Measurements from ENCODE around the gene UBR3.
A peak's percentile ranks its signal among the peaks of the same experiment; 100 is the strongest.
"Not testable (repeated sequence)": the region's sequence is repeated elsewhere in the genome, so short reads cannot be mapped to it uniquely, and the experiment has no call there.

Gene UBR3

DNA sequence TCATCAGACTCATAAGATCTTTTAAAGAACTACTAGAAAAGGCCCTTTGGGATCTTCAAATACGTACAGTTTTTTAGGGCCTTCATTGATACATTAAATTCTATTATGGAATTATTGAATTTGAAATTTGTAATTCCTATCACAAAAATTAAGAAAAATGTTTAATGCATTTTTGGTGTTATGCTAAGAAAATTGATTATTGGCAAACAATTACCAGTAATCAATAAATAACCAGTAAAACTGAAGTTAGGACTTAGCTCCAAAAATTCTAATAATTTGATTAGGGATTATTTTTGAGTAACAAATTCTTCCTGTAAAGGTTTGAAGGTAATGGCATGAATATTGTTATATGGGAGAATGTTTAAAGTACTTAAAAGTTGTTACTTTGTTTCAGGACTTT, 119.3 kb downstream of the UBR3 start:
- no peak for DNase-seq

DNA sequence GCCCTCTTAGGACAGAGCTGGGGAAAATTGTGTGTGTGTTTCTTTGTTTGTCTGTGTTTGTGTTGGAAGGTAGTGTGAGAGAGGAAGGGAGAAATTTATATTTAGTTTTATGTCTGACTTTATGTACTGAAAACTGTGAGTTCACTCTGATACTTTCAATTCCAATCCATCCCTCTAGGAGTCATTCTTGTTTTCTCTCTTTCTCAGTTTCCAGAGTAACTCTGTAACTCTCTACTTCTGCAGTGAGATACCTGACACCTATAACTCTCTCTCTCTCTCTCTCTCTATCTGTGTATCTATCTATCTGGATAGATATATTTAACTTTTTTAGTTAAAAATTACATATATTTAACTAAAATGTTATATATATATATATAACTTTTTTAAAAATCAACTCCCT, 128.7 kb downstream of the UBR3 start:
- no peak for DNase-seq

DNA sequence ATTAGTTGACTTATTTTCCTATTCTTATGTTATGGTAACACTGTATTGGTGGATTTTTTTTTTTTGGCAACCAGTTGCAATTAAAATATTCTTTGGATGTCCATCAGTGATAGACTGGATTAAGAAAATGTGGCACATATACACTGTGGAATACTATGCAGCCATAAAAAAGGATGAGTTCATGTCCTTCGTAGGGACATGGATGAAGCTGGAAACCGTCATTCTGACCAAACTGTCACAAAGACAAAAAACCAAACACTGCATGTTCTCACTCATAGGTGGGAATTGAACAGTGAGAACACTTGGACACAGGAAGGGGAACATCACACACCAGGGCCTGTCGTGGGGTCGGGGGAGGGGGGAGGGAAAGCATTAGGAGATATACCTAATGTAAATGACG, 130.0 kb downstream of the UBR3 start:
- not testable (repeated sequence) for DNase-seq

DNA sequence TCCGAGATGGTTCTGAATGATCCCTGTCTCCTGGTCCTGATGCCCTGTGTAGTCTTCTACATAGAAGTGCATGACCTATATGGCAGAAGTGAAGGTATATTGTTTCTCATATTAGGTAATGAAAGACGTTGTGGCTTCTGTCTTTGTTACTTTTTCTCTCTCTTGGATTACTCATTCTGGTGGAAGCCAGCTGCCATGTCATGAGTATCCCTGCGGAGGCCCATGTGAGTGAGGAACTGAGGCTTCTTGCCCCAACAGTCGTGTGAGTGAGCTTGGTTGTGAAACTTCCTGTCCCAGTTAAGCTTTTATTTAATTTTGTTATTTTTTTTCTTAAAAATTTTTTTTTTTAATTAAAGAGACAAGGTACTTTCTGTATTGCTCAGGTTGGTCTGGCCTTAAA, 134.7 kb downstream of the UBR3 start:
- DNase-seq = peak; percentile 61

- no peak for DNase-seq
Observed at GRCh38 chr2:169963786-169964185, 136.5 kb downstream of the UBR3 start.

- no peak for DNase-seq
Observed at GRCh38 chr2:169964740-169965139, 137.5 kb downstream of the UBR3 start.

GRCh38 chr2:169965495-169965894, 138.2 kb downstream of the UBR3 start:
- peak; percentile 41 for DNase-seq

GRCh38 chr2:169966454-169966853, 139.2 kb downstream of the UBR3 start:
- DNase-seq = no peak

DNA sequence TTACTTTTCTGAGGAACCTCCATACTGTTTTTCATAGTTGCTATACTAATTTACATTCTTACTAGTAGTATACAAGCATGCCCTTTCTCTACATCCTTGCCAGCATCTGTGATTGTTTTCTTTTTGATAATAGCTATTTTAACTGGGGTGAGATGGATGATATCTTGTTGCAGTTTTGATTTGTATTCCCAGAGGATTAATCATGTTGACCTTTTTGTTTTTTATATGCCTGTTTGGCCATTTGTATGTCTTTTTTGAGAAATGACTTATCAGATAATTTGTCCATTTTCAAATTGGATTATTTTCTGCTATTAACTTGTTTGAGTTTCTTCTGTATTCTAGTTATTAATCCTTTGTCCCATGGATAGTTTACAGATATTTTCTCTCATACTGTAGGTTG, 141.5 kb downstream of the UBR3 start:
- no peak for DNase-seq

GRCh38 chr2:169975221-169975620, 148.0 kb downstream of the UBR3 start:
- no peak for DNase-seq

- no peak for DNase-seq
Observed at GRCh38 chr2:169976335-169976851, 149.1 kb downstream of the UBR3 start.

DNA sequence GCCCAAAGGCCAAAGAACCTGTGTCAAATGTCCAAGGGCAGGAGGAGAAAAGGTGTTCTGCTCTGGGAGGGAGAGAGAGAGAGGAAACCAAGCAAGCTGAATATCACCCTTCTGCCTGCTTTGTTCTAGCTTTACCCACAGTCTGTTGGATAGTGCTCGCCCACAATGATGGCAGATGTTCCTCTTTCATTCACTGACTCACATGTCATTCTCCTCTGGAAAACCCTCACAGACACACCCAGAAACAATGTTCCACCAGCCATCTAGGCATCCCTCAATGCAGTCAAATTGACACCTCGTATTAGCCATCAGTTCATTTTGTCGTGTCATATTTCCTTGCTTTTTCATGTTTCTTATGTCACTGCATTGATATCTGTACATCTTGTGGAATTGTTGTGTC, 150.3 kb downstream of the UBR3 start:
- no peak for DNase-seq

DNA sequence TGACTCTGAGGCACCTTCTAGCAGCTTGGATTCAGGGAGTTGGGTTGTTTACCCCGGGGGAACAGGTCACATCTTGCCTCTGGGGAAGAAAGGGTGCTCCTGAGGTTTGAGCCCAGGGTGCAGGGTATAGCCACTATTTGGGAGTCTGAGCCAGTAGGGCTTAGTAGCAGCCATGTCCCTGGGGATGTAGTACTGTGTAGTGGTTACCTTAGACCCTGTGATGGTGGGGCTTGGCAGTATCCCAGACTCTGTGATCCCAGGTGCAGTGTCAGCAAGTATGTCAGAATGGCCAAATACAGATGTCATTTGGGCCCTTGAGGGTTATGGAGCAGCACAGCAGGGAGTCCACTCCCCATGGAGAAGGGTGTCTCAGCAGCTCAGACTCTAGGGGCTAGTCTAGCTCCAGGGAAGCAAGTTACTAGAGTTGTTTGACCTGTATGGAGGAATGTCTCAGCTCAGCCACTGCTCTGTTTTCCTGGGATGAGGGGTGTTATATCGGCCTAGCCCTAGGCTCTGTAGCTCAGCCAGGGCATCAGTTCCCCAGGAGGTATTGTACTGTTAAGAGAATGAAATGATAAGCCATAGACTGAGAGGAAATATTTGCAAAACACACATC, 151.3 kb downstream of the UBR3 start:
- DNase-seq = no peak

- DNase-seq = no peak
Observed at GRCh38 chr2:169979025-169979424, 151.8 kb downstream of the UBR3 start.

DNA sequence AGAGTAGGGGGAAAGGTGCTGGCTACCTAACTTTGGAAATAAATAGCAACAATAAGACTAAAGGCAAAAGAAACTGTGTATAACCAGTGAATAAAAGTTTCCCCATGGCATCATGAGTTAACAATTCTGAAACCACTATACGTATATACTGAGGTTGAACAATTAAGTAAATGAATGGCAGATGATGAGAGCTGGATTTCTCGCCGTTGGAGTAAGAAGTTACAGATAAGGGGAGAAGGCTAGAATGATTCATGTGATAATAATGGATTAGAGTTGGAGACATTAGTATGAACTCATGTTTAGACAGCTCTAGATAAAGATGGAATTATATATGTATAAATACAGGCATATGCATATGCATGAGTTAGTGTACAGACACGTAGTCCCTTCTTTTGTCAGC, 152.7 kb downstream of the UBR3 start:
- DNase-seq = no peak

DNA sequence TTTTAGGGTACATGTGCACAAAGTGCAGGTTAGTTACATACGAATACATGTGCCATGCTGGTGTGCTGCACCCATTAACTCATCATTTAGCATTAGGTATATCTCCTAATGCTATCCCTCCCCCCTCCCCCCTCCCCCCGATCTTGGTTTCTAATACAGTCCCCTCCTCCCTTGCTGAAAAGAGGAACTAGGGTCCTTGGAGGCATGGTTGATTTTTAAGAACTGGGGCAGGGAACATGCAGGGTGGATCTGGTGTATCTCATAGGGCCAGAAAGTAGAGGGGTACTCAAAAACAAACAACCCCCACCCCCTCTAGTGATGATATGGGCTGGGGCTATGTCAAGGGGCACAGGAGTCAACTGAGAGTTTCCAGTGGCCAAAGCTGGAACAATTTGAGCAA, 153.4 kb downstream of the UBR3 start:
- DNase-seq = no peak

DNA sequence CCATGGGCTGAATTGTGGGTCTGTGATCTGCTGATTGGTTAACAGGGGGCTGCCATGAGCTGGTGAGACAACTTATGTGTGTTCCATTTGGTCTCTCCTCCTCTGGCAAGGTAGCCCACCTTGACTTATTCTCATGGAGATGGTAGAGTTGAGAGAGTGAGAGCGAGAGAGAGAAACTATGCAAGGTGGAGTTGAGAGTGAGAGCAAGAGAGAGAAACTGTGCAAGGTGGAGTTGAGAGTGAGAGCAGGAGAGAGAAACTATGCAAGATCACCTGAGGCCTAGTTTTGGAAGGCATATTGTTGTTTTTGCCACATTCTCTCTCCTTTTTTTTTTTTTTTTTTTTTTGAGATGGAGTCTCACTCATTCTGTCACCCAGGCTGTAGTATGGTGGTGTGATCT, 155.7 kb downstream of the UBR3 start:
- no peak for DNase-seq

GRCh38 chr2:169983506-169983905, 156.3 kb downstream of the UBR3 start:
- no peak for DNase-seq

- DNase-seq = no peak
Observed at GRCh38 chr2:169984145-169984544, 156.9 kb downstream of the UBR3 start.

DNA sequence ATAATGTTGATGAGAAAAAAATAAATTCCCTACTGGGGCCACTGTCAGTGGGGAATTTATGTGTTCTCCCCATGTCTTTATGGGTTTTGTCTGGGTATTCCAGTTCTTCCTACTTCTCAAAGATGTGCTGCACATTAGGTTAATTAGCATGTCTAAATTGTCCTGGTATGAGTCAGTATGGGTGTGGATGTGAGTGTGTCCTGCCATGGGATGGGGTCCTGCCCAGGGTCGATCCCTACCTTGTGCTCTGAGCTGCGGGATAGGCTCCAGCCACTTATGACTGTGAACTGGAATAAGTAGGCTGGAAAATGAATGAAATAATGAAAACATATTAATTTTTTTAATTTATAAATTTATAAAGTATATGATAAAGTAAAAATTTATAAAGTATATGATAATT, 167.5 kb downstream of the UBR3 start:
- DNase-seq = no peak

GRCh38 chr2:169997140-169997887, 170.1 kb downstream of the UBR3 start:
- DNase-seq = no peak

DNA sequence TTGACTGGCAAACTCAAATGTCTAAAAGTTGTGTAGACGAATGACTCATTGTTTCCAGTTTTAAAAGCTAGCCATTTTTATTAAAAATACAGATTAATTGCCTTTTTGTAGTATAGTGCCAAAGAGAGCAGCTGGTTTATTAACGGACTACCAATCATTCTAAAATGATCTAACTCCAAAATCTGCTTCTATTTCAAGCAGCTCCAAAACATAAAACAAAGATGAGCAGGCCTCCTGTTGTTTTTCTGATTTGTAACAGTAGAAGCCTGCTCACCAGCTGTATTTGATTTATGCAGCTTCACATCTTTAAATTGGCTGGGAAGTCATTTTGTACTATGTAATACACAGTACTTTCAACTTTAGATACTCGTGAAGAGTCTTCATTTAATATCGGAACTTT, 171.8 kb downstream of the UBR3 start:
- no peak for DNase-seq

DNA sequence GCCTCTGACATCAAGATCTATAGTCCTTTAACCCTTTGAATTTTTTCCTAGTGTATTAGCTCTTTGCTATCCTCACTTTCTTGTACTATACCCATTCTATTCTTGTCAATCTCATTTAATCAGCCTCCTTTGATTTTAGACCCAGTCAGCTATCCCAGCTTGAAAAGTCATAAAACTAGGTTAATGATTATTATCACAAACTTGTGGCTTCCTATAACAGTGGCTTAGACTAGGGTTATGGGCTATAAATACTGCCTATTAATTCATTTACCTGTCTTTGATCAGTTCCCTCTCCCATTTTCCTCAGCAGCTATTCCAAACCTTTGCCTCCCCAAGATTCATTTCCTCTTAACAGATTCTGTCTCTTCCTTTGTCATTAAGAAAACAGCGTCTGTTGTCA, 174.8 kb downstream of the UBR3 start:
- no peak for DNase-seq

DNA sequence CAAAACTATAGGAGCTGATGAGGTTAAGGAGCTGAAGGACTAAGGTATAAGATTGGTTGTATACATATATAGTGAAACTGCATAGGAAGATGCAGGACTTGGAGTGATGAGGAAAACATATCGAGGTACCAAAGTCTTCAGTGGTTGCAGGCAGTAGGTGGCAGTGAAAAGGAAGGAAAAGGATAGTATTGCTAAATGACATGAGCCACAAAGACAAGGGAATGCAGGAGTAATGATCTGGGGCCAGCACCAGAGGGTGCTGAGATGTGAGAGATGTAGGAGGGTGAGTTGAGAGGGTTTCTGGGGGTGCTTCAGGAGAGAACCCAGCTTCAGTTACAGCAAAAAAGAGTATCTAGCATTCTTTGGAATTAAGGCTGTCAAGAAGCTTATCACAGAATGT, 178.4 kb downstream of the UBR3 start:
- DNase-seq = no peak

All from EL (cell line).